ENCODE results near the gene ATP2A1.

Gene ATP2A1

GRCh38 chr16:28910086-28911031 is 32.1 kb downstream of the ATP2A1 start:
- Mint-ChIP-seq H3K9me3 (no peaks in the 10 kb centered on the region), H3K36me3 (ENCODE audit: insufficient read depth) (peaks cover 38% of the 10 kb centered on the region), H3K4me3 (no peak overlapping the region), H3K27me3 (no peaks in the 10 kb centered on the region), H3K4me1 (no peaks in the 10 kb centered on the region), H3K27ac (ENCODE audit: low read depth) (no peak overlapping the region)
- ATAC-seq (replicated peaks; ENCODE audit: extremely low read depth, poor library complexity, severe bottlenecking), result no peak
- DNase-seq (ENCODE audit: low spot score in 2 of 2), result no peak

- peaks cover 46% of the 10 kb centered on the region for H3K36me3 Mint-ChIP-seq (ENCODE audit: insufficient read depth)
- H3K27me3 Mint-ChIP-seq, result no peaks in the 10 kb centered on the region
- DNase-seq (ENCODE audit: low spot score in 2 of 2), result no peak
- no peaks in the 10 kb centered on the region for H3K4me1 Mint-ChIP-seq
- no peaks in the 10 kb centered on the region for H3K9me3 Mint-ChIP-seq
- no peak overlapping the region for H3K27ac Mint-ChIP-seq (ENCODE audit: low read depth)
- no peak for ATAC-seq (replicated peaks; ENCODE audit: extremely low read depth, poor library complexity, severe bottlenecking)
- H3K4me3 Mint-ChIP-seq, result no peak overlapping the region
Measured at GRCh38 chr16:28912558-28912957, 34.3 kb downstream of the ATP2A1 start.

GRCh38 chr16:28913946-28914724 is 35.8 kb downstream of the ATP2A1 start:
- H3K4me3 Mint-ChIP-seq, result no peak overlapping the region
- H3K36me3 Mint-ChIP-seq (ENCODE audit: insufficient read depth), result peaks cover 51% of the 10 kb centered on the region
- no peak for DNase-seq (ENCODE audit: low spot score in 2 of 2)
- no peaks in the 10 kb centered on the region for H3K4me1 Mint-ChIP-seq
- ATAC-seq (replicated peaks; ENCODE audit: extremely low read depth, poor library complexity, severe bottlenecking), result no peak
- no peaks in the 10 kb centered on the region for H3K27me3 Mint-ChIP-seq
- no peaks in the 10 kb centered on the region for H3K9me3 Mint-ChIP-seq
- H3K27ac Mint-ChIP-seq (ENCODE audit: low read depth), result no peak overlapping the region

GRCh38 chr16:28915181-28915580 is 36.9 kb downstream of the ATP2A1 start:
- DNase-seq (ENCODE audit: low spot score in 2 of 2) (no peak), ATAC-seq (replicated peaks; ENCODE audit: extremely low read depth, poor library complexity, severe bottlenecking) (no peak)
- Mint-ChIP-seq H3K36me3 (ENCODE audit: insufficient read depth) (peaks cover 53% of the 10 kb centered on the region), H3K4me3 (no peak overlapping the region), H3K27ac (ENCODE audit: low read depth) (no peak overlapping the region), H3K27me3 (no peaks in the 10 kb centered on the region), H3K9me3 (no peaks in the 10 kb centered on the region), H3K4me1 (no peaks in the 10 kb centered on the region)

GRCh38 chr16:28917095-28917494 is 38.8 kb downstream of the ATP2A1 start:
- DNase-seq (ENCODE audit: low spot score in 2 of 2) (no peak), ATAC-seq (replicated peaks; ENCODE audit: extremely low read depth, poor library complexity, severe bottlenecking) (no peak)
- Mint-ChIP-seq H3K27ac (ENCODE audit: low read depth) (no peak overlapping the region), H3K4me1 (peaks cover 5% of the 10 kb centered on the region), H3K9me3 (no peaks in the 10 kb centered on the region), H3K4me3 (no peak overlapping the region), H3K27me3 (no peaks in the 10 kb centered on the region), H3K36me3 (ENCODE audit: insufficient read depth) (peaks cover 52% of the 10 kb centered on the region)

GRCh38 chr16:28918698-28919097 is 40.4 kb downstream of the ATP2A1 start:
- no peak for DNase-seq (ENCODE audit: low spot score in 2 of 2)
- H3K9me3 Mint-ChIP-seq, result no peaks in the 10 kb centered on the region
- H3K27ac Mint-ChIP-seq (ENCODE audit: low read depth), result no peak overlapping the region
- H3K27me3 Mint-ChIP-seq, result no peaks in the 10 kb centered on the region
- H3K36me3 Mint-ChIP-seq (ENCODE audit: insufficient read depth), result peaks cover 43% of the 10 kb centered on the region
- peaks cover 10% of the 10 kb centered on the region for H3K4me1 Mint-ChIP-seq
- H3K4me3 Mint-ChIP-seq, result no peak overlapping the region
- no peak for ATAC-seq (replicated peaks; ENCODE audit: extremely low read depth, poor library complexity, severe bottlenecking)

GRCh38 chr16:28923231-28923587 is 44.9 kb downstream of the ATP2A1 start:
- Mint-ChIP-seq H3K4me3 (peak overlapping the region; percentile 62), H3K4me1 (peaks cover 21% of the 10 kb centered on the region), H3K9me3 (no peaks in the 10 kb centered on the region), H3K36me3 (ENCODE audit: insufficient read depth) (peaks cover 27% of the 10 kb centered on the region), H3K27ac (ENCODE audit: low read depth) (peak overlapping the region; percentile 49), H3K27me3 (no peaks in the 10 kb centered on the region)
- DNase-seq (ENCODE audit: low spot score in 2 of 2), result no peak
- no peak for ATAC-seq (replicated peaks; ENCODE audit: extremely low read depth, poor library complexity, severe bottlenecking)

GRCh38 chr16:28923652-28924398 is 45.5 kb downstream of the ATP2A1 start:
- H3K4me1 Mint-ChIP-seq, result peaks cover 21% of the 10 kb centered on the region
- peaks cover 25% of the 10 kb centered on the region for H3K36me3 Mint-ChIP-seq (ENCODE audit: insufficient read depth)
- ATAC-seq (replicated peaks; ENCODE audit: extremely low read depth, poor library complexity, severe bottlenecking) (no peak), DNase-seq (ENCODE audit: low spot score in 2 of 2) (no peak)
- no peaks in the 10 kb centered on the region for H3K27me3 Mint-ChIP-seq
- no peaks in the 10 kb centered on the region for H3K9me3 Mint-ChIP-seq
- peak overlapping the region; percentile 49 for H3K27ac Mint-ChIP-seq (ENCODE audit: low read depth)
- H3K4me3 Mint-ChIP-seq, result peak overlapping the region; percentile 94

- peaks cover 21% of the 10 kb centered on the region for H3K4me1 Mint-ChIP-seq
- H3K27ac Mint-ChIP-seq (ENCODE audit: low read depth), result peak overlapping the region; percentile 95
- DNase-seq (ENCODE audit: low spot score in 2 of 2), result no peak
- H3K4me3 Mint-ChIP-seq, result peak overlapping the region; percentile 94
- ATAC-seq (replicated peaks; ENCODE audit: extremely low read depth, poor library complexity, severe bottlenecking), result no peak
- H3K27me3 Mint-ChIP-seq, result no peaks in the 10 kb centered on the region
- H3K9me3 Mint-ChIP-seq, result no peaks in the 10 kb centered on the region
- H3K36me3 Mint-ChIP-seq (ENCODE audit: insufficient read depth), result peaks cover 21% of the 10 kb centered on the region
Measured at GRCh38 chr16:28924399-28924761, 46.1 kb downstream of the ATP2A1 start.

- Mint-ChIP-seq H3K4me1 (peaks cover 21% of the 10 kb centered on the region), H3K9me3 (no peaks in the 10 kb centered on the region), H3K27me3 (no peaks in the 10 kb centered on the region), H3K4me3 (peak within 1 kb of the TSS; percentile 94), H3K27ac (ENCODE audit: low read depth) (peak within 1 kb of the TSS; percentile 95), H3K36me3 (ENCODE audit: insufficient read depth) (peaks cover 19% of the 10 kb centered on the region)
- DNase-seq (ENCODE audit: low spot score in 2 of 2), result peak; percentile 95 to 98
- peak; percentile 83 for ATAC-seq (replicated peaks; ENCODE audit: extremely low read depth, poor library complexity, severe bottlenecking)
Measured at GRCh38 chr16:28924762-28925385, 46.6 kb downstream of the ATP2A1 start, which contains the start of gene RABEP2. Gene RABEP2 (minus strand): TSS chr16:28925238. CDS start chr16:28925163, 75 bp downstream.

GRCh38 chr16:28925386-28926228 is 47.3 kb downstream of the ATP2A1 start:
- peaks cover 27% of the 10 kb centered on the region for H3K4me1 Mint-ChIP-seq
- peak overlapping the region; percentile 94 for H3K4me3 Mint-ChIP-seq
- H3K27ac Mint-ChIP-seq (ENCODE audit: low read depth), result peak overlapping the region; percentile 95
- H3K27me3 Mint-ChIP-seq, result no peaks in the 10 kb centered on the region
- no peaks in the 10 kb centered on the region for H3K9me3 Mint-ChIP-seq
- peaks cover 18% of the 10 kb centered on the region for H3K36me3 Mint-ChIP-seq (ENCODE audit: insufficient read depth)
- peak; percentile 73 to 83 for DNase-seq (ENCODE audit: low spot score in 2 of 2)
- peak; percentile 80 for ATAC-seq (replicated peaks; ENCODE audit: extremely low read depth, poor library complexity, severe bottlenecking)

All from central memory CD8-positive, alpha-beta T cell (primary cell).